Keratinocyte (primary cell): ENCODE results near the gene STK32C.

Experiments
- EZH2 ChIP-seq: IDR thresholded peaks from one replicate; pipeline ENCODE4 v1.6.1; 2012; ENCODE audit warnings: inconsistent platforms, mild to moderate bottlenecking, low read length, moderate library complexity
- TF ChIP-seq, protein P1 (sequence below), 3 experiments: IDR thresholded peaks in 1 of 3; conservative IDR thresholded peaks in 1 of 3; optimal IDR thresholded peaks in 1 of 3; 2 replicates in 2 of 3; 3 replicates in 1 of 3; pipeline versions ENCODE3 to v1.5.1; 2011; ENCODE audit warnings: low read length in 3 of 3, mild to moderate bottlenecking in 3 of 3, moderate library complexity in 2 of 3, control low read depth in 1 of 3, inconsistent platforms in 1 of 3; ENCODE audit not compliant: insufficient read depth in 2 of 3; ENCODE audit errors: extremely low read depth in 1 of 3

DNA sequence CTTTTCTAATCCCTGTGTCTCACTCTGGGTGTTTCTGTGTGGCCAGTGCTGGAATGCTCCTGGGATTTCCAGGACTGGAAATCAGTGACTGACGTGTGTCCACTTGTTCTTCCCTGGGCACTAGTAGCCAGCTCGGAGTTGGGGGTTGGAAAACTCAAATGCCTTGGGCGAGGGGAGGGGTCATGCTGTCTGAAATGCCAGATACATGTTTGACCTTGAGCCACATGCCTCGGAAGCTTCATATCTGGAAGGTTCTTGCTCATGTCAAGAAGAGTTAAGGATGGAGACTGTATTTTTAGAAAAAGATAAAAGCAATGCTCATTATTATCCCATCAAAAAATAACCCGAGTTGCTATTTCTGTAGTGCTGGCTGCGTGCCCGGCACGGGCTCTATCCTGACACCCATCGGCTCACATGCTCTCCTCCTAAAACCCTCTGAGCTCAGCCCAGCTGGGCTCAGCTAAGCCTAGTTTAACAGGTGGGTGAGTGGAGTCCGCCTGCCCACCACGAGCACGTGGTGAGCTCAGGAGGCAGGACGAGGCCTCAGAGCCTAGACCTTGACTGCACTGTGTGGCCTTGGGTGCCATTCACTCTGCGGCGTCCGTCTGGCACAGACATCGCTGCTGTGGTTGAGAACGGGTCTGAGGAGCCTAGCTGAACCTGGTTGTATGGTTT, 114.6 kb downstream of the STK32C start:
- TF ChIP-seq, protein P1, sequence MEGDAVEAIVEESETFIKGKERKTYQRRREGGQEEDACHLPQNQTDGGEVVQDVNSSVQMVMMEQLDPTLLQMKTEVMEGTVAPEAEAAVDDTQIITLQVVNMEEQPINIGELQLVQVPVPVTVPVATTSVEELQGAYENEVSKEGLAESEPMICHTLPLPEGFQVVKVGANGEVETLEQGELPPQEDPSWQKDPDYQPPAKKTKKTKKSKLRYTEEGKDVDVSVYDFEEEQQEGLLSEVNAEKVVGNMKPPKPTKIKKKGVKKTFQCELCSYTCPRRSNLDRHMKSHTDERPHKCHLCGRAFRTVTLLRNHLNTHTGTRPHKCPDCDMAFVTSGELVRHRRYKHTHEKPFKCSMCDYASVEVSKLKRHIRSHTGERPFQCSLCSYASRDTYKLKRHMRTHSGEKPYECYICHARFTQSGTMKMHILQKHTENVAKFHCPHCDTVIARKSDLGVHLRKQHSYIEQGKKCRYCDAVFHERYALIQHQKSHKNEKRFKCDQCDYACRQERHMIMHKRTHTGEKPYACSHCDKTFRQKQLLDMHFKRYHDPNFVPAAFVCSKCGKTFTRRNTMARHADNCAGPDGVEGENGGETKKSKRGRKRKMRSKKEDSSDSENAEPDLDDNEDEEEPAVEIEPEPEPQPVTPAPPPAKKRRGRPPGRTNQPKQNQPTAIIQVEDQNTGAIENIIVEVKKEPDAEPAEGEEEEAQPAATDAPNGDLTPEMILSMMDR (optimal IDR thresholded peaks at IDR 0.05 in 1 of 3, IDR thresholded peaks at IDR 0.05 in 1 of 3, conservative IDR thresholded peaks at IDR 0.05 in 1 of 3; ENCODE audit: extremely low read depth in 1 of 3, insufficient read depth in 2 of 3, low read length in 3 of 3): no peak
- TF ChIP-seq EZH2: no peak
